ENCODE data around the gene UNC5C.

DNA sequence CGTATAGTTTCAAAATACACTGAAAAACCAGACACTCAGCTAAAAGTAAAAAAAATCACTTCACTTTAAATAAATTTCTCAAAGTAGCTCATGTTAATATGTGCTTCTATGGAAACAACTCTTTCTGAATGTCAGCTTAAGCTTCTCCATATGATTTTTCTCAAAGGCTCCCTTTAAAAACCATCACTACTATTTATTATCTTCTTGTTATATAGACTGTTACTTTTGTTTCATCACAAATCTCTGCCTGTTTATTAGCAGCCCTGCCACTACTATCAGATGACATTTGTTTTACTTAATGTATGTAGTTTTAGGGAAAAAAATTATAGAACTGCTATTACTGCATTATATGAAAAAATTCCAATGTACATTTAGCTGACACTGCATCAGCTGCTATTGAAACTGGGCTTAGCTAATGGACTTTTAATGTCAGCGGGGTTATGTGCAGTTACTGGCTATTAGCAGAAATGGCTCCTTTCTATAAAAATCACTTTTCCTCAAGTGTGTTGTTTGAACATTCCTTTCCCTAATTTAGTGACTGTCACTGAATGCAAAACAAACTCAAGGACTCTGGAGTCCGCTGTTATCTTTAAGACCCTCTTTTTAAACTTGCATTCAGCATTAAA is 10.8 kb downstream of the UNC5C start:
- TF ChIP-seq, protein P1, sequence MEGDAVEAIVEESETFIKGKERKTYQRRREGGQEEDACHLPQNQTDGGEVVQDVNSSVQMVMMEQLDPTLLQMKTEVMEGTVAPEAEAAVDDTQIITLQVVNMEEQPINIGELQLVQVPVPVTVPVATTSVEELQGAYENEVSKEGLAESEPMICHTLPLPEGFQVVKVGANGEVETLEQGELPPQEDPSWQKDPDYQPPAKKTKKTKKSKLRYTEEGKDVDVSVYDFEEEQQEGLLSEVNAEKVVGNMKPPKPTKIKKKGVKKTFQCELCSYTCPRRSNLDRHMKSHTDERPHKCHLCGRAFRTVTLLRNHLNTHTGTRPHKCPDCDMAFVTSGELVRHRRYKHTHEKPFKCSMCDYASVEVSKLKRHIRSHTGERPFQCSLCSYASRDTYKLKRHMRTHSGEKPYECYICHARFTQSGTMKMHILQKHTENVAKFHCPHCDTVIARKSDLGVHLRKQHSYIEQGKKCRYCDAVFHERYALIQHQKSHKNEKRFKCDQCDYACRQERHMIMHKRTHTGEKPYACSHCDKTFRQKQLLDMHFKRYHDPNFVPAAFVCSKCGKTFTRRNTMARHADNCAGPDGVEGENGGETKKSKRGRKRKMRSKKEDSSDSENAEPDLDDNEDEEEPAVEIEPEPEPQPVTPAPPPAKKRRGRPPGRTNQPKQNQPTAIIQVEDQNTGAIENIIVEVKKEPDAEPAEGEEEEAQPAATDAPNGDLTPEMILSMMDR (IDR thresholded peaks at IDR 0.05) = no peak
- TF ChIP-seq POLR2AphosphoS5 (IDR thresholded peaks at IDR 0.05) (no peak), POLR2A (IDR thresholded peaks at IDR 0.05) (no peak), EP300 (IDR thresholded peaks at IDR 0.05) (no peak)
